Osteoblast (primary cell): ENCODE results near the gene GLYATL1B. TPM values are rescaled to one million over a fixed set of nuclear protein-coding genes. Genes with fewer than 3 reads are reported as not detected.

Experiments
- total RNA-seq: library from RNA; depleted of rRNA; stranded (reverse); fragments of >200 nt; gene quantifications from 2 replicates; pipeline ENCODE4 v1.2.3, GENCODE V29; 2012

Gene GLYATL1B
- total RNA-seq, 1 donor = not detected

Other genes with a start within 250 kb of the GLYATL1B start
- 1.1 and 1.8 TPM in 2 replicates for gene GLYATL2, start 241.6 kb upstream of the GLYATL1B start, total RNA-seq
- gene GLYATL1, start 146.8 kb upstream of the GLYATL1B start, total RNA-seq = 0.29 TPM in 1 of 2 replicates, not detected in the other
- 0.72 and 1.8 TPM in 2 replicates for gene FAM111B, start 20.9 kb downstream of the GLYATL1B start, total RNA-seq
- gene FAM111A, start 56.5 kb downstream of the GLYATL1B start, total RNA-seq = 40.5 and 48.6 TPM in 2 replicates
- gene DTX4, start 85.8 kb downstream of the GLYATL1B start, total RNA-seq = under 0.01 and 0.29 TPM in 2 replicates
- gene MPEG1, start 126.6 kb downstream of the GLYATL1B start, total RNA-seq = under 0.01 and 0.36 TPM in 2 replicates